Activated naive CD4-positive, alpha-beta T cell treated with anti-CD3 and anti-CD28 coated beads for 36 hours (primary cell): Measurements from ENCODE around the gene AK1. TPM values are rescaled to one million over a fixed set of nuclear protein-coding genes. Genes with fewer than 3 reads are reported as not detected.
"Not testable (repeated sequence)": the region's sequence is repeated elsewhere in the genome, so short reads cannot be mapped to it uniquely, and the experiment has no call there.

ENCODE experiments used
- CTCF ChIA-PET: fragments of 350-600 bp; sonication (Branson Sonifier 250); formaldehyde crosslinking; loops from one replicate; lab custom pipeline; 2021; ENCODE audit warnings: antibody characterized with exemption; lab: Charles Lee
- DNase-seq: peaks from one replicate; pipeline ENCODE4 v3.0.0-alpha.2; 2020
- H3K27ac Mint-ChIP-seq: one replicate; pipeline ENCODE4 v1.8.0; 2021; ENCODE audit warnings: mild to moderate bottlenecking, mixed read lengths
- H3K27me3 Mint-ChIP-seq: one replicate; pipeline ENCODE4 v1.8.0; 2021; ENCODE audit warnings: low read depth, mixed read lengths
- H3K36me3 Mint-ChIP-seq: one replicate; pipeline ENCODE4 v1.8.0; 2021; ENCODE audit warnings: low read depth, mixed read lengths
- H3K4me1 Mint-ChIP-seq: one replicate; pipeline ENCODE4 v1.8.0; 2021; ENCODE audit warnings: low read depth, mixed read lengths
- H3K4me3 Mint-ChIP-seq: one replicate; pipeline ENCODE4 v1.8.0; 2021; ENCODE audit warnings: mild to moderate bottlenecking, moderate library complexity, mixed read lengths
- H3K9me3 Mint-ChIP-seq: one replicate; pipeline ENCODE4 v1.8.0; 2021; ENCODE audit warnings: mixed read lengths
- intact Hi-C: fragments of 100-400 bp; cut with micrococcal nuclease; formaldehyde crosslinking; loops from one replicate; pipeline ENCODE4 v1.15.1; 2023
- total RNA-seq, 2 experiments: library from RNA; stranded (reverse); gene quantifications; one replicate each; pipeline ENCODE4 v1.2.3, GENCODE V29; 2021

The AK1 gene
- total RNA-seq, 2 experiments from 2014 or later: 11.8 to 11.9 TPM

GRCh38 chr9:127848756-127849504 is 28.5 kb downstream of the AK1 start:
- Mint-ChIP-seq H3K27ac (no peak overlapping the region), H3K4me3 (no peak overlapping the region), H3K36me3 (peaks cover 23% of the 10 kb centered on the region), H3K4me1 (peaks cover 17% of the 10 kb centered on the region), H3K27me3 (no peaks in the 10 kb centered on the region), H3K9me3 (peaks cover 21% of the 10 kb centered on the region)
- CTCF ChIA-PET: no interaction called here
- DNase-seq: no peak
- intact Hi-C loops: no loop called here

- H3K27ac Mint-ChIP-seq: no peak overlapping the region
- H3K27me3 Mint-ChIP-seq: no peaks in the 10 kb centered on the region
- DNase-seq: no peak
- intact Hi-C loops: no loop called here
- H3K4me3 Mint-ChIP-seq: no peak overlapping the region
- H3K36me3 Mint-ChIP-seq: peaks cover 23% of the 10 kb centered on the region
- CTCF ChIA-PET: interaction anchor here (2.6 kb wide), 1 partner anchor 22 kb away, joined by 6 read pairs; no protein-coding TSS in a partner anchor
- H3K9me3 Mint-ChIP-seq: peaks cover 21% of the 10 kb centered on the region
- peaks cover 11% of the 10 kb centered on the region for H3K4me1 Mint-ChIP-seq
These were observed 29.4 kb downstream of the AK1 start for GRCh38 chr9:127847833-127848755.

GRCh38 chr9:127847178-127847510 is 30.3 kb downstream of the AK1 start:
- no peak for DNase-seq
- Mint-ChIP-seq H3K27me3 (no peaks in the 10 kb centered on the region), H3K4me1 (peaks cover 3% of the 10 kb centered on the region), H3K27ac (no peak overlapping the region), H3K4me3 (no peak overlapping the region), H3K36me3 (peaks cover 21% of the 10 kb centered on the region), H3K9me3 (peaks cover 21% of the 10 kb centered on the region)
- intact Hi-C loops: no loop called here
- CTCF ChIA-PET: interaction anchor here (0.9 to 2.6 kb wide), 2 partner anchors 23 to 111 kb away, joined by 4 to 6 read pairs; no protein-coding TSS in a partner anchor

GRCh38 chr9:127846443-127847177 is 30.9 kb downstream of the AK1 start:
- H3K9me3 Mint-ChIP-seq: peaks cover 21% of the 10 kb centered on the region
- CTCF ChIA-PET: interaction anchor here (0.9 to 2.6 kb wide), 2 partner anchors 23 to 111 kb away, joined by 4 to 6 read pairs; no protein-coding TSS in a partner anchor
- intact Hi-C loops: no loop called here
- DNase-seq: no peak
- no peaks in the 10 kb centered on the region for H3K4me1 Mint-ChIP-seq
- H3K4me3 Mint-ChIP-seq: no peak overlapping the region
- no peaks in the 10 kb centered on the region for H3K27me3 Mint-ChIP-seq
- H3K27ac Mint-ChIP-seq: no peak overlapping the region
- H3K36me3 Mint-ChIP-seq: peaks cover 19% of the 10 kb centered on the region

GRCh38 chr9:127845619-127846018 is 31.9 kb downstream of the AK1 start:
- H3K9me3 Mint-ChIP-seq: peaks cover 20% of the 10 kb centered on the region
- CTCF ChIA-PET: interaction anchor here (0.9 to 2.6 kb wide), 2 partner anchors 24 to 111 kb away, joined by 3 to 6 read pairs; partner anchors contain the start of gene TOR2A
- H3K4me1 Mint-ChIP-seq, DNase-seq, H3K27ac Mint-ChIP-seq, H3K4me3 Mint-ChIP-seq, intact Hi-C loops, H3K27me3 Mint-ChIP-seq: not testable (repeated sequence)
- H3K36me3 Mint-ChIP-seq: peaks cover 16% of the 10 kb centered on the region

GRCh38 chr9:127844821-127845359 is 32.6 kb downstream of the AK1 start:
- Mint-ChIP-seq H3K27me3 (no peaks in the 10 kb centered on the region), H3K36me3 (peaks cover 11% of the 10 kb centered on the region), H3K9me3 (peaks cover 16% of the 10 kb centered on the region), H3K4me1 (no peaks in the 10 kb centered on the region), H3K4me3 (no peak overlapping the region), H3K27ac (no peak overlapping the region)
- intact Hi-C loops: no loop called here
- DNase-seq: no peak
- CTCF ChIA-PET: interaction anchor here (0.9 kb wide), 1 partner anchor 110 kb away, joined by 3 read pairs; the partner anchor contains the start of gene TOR2A

- no peak overlapping the region for H3K4me3 Mint-ChIP-seq
- CTCF ChIA-PET: interaction anchor here (0.6 to 2.3 kb wide), 2 partner anchors 28 to 293 kb away, joined by 7 read pairs; no protein-coding TSS in a partner anchor
These were observed 36.2 kb downstream of the AK1 start for GRCh38 chr9:127841087-127841835.

GRCh38 chr9:127838375-127839078 is 38.9 kb downstream of the AK1 start:
- H3K27me3 Mint-ChIP-seq: no peaks in the 10 kb centered on the region
- CTCF ChIA-PET: interaction anchor here (1.3 kb wide), 1 partner anchor 29 kb away, joined by 3 read pairs; no protein-coding TSS in a partner anchor
- no peaks in the 10 kb centered on the region for H3K9me3 Mint-ChIP-seq
- H3K36me3 Mint-ChIP-seq: no peaks in the 10 kb centered on the region
- H3K4me1 Mint-ChIP-seq: peaks cover 2% of the 10 kb centered on the region
- H3K27ac Mint-ChIP-seq: no peak overlapping the region
- no peak overlapping the region for H3K4me3 Mint-ChIP-seq
- intact Hi-C loops: no loop called here
- no peak for DNase-seq

More at GRCh38 chr9:127841087-127841835, 36.2 kb downstream of the AK1 start:
- no peaks in the 10 kb centered on the region for H3K36me3 Mint-ChIP-seq
- H3K9me3 Mint-ChIP-seq: no peaks in the 10 kb centered on the region
- H3K4me1 Mint-ChIP-seq: no peaks in the 10 kb centered on the region
- H3K27ac Mint-ChIP-seq: no peak overlapping the region
- H3K27me3 Mint-ChIP-seq: no peaks in the 10 kb centered on the region
- no peak for DNase-seq
- intact Hi-C loops: no loop called here

- H3K4me1 Mint-ChIP-seq: peaks cover 11% of the 10 kb centered on the region
- no peak overlapping the region for H3K27ac Mint-ChIP-seq
- H3K36me3 Mint-ChIP-seq: peaks cover 1% of the 10 kb centered on the region
- H3K9me3 Mint-ChIP-seq: no peaks in the 10 kb centered on the region
- CTCF ChIA-PET: no interaction called here
- intact Hi-C loops: no loop called here
- DNase-seq: no peak
- no peak overlapping the region for H3K4me3 Mint-ChIP-seq
- no peaks in the 10 kb centered on the region for H3K27me3 Mint-ChIP-seq
These were observed 40.1 kb downstream of the AK1 start for GRCh38 chr9:127837346-127837745.

GRCh38 chr9:127836561-127836960 is 40.9 kb downstream of the AK1 start:
- CTCF ChIA-PET, H3K27me3 Mint-ChIP-seq, H3K27ac Mint-ChIP-seq, H3K36me3 Mint-ChIP-seq, H3K9me3 Mint-ChIP-seq, DNase-seq, H3K4me3 Mint-ChIP-seq, intact Hi-C loops: not testable (repeated sequence)
- peaks cover 15% of the 10 kb centered on the region for H3K4me1 Mint-ChIP-seq
